NCI-H1694 treated with DMSO at 0.1 percent for 48 hours (cell line): ENCODE results near the gene DPY30.
A peak's percentile ranks its signal among the peaks of the same experiment; 100 is the strongest.
"Not testable (repeated sequence)": the region's sequence is repeated elsewhere in the genome, so short reads cannot be mapped to it uniquely, and the experiment has no call there.

Source experiments
- DNase-seq: peaks from one replicate; lab custom pipeline; 2025; lab: John Stamatoyannopoulos, UW

DPY30 gene

DNA sequence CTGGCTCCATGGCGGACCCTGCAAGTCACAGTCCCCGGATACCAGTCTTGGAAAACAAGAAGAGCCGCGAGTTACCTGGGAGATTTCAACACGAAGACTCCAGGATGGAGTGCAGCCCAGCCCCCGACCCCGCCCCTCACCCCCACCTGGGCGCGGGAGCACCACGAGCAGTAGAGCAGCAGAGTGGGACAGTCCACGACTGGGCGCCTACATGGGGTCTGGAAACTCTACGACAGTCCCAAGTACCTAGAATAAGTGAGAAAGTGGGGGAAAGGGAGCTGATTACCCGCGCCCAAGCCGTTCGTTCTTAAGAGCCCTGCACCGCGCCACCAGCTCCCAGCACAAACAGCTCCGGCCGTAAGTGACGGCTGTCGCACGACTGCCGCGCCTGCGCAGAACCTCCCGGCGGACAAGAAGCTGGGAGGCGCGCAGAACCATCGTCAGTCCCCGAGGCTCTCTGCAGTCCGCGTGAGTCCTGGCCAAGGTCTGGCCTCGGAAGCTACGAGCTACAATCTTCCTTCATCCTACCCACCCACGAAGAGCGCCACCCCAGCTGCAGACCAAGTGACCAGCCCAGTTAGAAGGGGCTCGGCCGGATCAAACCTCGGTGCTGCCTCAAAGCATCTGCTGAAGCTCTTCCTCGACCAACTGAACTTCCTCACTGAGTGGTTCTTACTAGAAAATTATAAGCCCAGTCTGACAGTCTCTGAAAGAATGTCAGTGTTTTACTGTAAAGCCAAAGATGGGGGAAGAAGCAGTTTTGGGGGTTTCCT lies at the start of gene DPY30:
DPY30 (minus strand) TSS at position 359 of the 773 bp plus-strand sequence; CDS start at position 10, 349 bp downstream.
- DNase-seq = peak; percentile 88

GRCh38 chr2:32074134-32074506 lies 34.5 kb upstream of the DPY30 start:
- no peak for DNase-seq

DNA sequence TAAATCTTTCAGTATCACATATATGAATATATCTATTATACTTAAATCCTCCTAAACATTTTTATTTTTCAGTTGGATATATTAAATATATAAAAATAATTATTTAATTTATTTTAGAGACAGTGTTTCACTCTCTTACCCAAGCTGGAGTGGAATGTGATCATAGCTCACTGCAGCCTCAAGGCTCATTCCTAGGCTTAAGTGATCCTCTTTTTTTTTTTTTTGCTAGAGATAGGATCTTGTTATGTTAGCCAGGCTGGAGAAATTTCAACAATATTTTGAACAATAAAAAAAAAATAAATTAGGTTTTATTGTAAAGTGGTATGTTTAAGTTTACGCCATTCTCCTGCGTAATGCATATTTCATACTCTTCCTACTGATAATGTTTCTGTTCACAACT lies 27.9 kb upstream of the DPY30 start:
- no peak for DNase-seq

DNA sequence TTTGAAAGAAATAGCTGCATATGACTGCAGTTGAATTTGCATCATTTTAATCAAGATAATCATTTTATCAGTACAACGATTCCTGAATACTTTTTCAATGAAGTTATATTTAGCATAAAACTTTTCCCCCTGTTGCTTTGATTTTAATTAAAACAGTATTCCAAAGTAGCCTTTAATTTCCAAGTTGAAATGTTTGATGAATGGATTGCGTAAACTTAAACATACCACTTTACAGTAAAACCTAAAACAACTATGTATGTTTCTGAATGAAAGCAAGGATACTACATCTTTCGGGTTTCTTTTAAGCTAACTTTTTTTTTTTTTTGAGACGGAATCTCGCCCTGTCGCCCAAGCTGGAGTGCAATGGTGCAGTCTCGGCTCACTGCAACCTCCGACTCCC lies 25.1 kb upstream of the DPY30 start:
- no peak for DNase-seq

DNA sequence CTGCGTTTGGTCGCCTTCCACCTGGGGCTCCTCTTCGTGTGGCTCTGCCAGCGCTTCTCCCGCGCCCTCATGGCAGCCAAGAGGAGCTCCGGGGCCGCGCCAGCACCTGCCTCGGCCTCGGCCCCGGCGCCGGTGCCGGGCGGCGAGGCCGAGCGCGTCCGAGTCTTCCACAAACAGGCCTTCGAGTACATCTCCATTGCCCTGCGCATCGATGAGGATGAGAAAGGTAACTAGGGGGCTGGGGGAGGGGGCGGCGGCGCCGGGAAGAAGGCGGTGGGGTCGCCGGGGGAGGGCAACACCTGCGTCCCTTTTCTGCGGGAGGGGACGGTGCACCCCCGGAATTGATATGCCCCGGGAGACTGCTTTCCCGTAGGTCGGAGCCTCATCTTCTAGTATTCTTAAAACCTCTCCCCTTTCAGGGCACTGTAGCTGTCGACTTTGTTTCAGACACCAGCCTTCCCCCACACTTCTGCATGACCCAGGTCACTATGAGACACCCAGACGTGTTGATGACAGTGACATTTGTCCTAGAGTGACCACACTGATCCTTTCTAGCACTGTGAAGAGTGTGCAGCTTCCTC lies 24.5 kb upstream of the DPY30 start:
- DNase-seq = no peak

DNA sequence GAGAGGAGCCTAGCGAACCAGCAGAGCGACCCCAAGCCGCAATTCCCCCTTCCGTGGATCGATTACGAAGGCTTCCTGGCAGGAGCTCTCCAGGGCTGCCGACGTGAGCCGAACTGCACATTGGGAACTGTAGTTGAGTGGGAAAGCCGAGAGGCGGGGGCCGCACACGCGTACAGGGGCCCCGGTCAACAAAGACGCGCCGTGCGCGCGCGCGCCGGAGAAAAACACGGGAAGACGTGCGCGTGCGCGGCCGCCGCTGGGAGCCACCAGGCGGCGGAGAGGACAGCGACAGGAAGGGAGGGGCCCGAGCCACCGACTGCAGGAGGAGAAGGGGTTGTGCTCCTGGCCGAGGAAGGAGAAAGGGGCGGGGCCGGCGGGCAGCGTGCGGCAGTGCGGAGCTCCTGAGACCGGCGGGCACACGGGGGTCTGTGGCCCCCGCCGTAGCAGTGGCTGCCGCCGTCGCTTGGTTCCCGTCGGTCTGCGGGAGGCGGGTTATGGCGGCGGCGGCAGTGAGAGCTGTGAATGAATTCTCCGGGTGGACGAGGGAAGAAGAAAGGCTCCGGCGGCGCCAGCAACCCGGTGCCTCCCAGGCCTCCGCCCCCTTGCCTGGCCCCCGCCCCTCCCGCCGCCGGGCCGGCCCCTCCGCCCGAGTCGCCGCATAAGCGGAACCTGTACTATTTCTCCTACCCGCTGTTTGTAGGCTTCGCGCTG lies 23.9 kb upstream of the DPY30 start, which contains the start of gene SPAST:
SPAST (plus strand) TSS at position 247 of the 711 bp plus-strand sequence; CDS start at position 523, 276 bp downstream.
- DNase-seq = peak; percentile 97

DNA sequence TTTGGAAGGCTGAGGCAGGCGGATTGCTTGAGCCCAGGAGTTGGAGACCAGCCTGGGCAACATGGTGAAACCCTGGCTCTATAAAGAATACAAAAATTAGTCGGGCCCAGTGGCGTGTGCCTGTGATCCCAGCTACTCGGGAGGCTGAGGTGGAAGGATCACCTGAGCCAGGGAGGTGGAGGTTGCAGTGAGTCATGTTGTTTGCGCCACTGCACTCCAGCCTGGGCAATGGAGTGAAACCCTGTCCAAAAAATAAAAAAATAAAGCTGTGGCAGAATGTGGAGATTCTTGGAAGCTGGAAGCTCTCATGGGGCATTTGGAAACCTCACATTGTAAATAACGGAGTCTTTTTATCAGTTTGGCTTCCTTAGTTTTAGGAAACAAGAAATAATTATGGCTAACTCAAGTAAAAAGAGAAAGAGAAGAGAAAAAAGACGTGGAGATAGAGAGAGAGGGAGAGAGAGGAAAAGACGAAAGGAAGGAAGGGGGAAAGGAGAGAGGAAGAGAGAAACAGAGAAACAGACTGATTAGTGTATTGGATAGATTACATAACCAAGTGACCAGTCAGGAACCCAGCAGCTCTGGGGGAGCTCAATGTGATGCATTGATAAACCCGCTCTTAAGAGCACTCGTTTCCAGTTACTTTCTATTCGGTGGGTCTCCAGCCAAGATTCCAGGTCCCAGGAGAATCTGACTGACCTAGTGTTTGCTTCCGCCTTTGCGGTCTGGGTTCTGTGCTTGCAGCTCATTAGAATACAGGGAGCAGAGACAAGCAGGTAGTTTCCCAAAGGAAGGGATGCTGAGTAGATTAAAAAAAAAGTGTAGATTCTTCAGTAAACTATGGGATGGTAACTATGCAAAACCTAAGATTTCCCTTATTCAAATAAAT lies 22.6 kb upstream of the DPY30 start:
- no peak for DNase-seq

GRCh38 chr2:32061430-32061829 lies 21.8 kb upstream of the DPY30 start:
- DNase-seq = no peak

- no peak for DNase-seq
Measured at GRCh38 chr2:32060266-32060665, 20.7 kb upstream of the DPY30 start.

DNA sequence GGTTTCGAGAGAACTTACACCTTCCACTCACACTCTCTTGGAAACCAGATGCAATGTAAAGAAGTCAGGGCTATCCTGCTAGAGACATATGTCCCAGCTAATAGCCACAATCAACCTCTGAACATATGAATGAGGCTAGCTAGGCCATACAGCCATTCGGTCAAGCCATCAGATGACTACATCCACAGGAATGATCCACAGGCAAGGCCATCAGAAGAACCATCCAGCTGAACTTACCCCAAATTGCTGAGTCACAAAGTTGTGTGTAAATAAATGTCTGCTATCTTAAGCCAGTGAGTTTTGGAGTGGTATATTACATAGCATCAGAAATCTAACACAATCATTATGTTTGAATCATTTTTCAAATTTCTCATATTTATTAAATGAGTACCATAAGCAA lies 18.5 kb upstream of the DPY30 start:
- no peak for DNase-seq

GRCh38 chr2:32054583-32054982 lies 15.0 kb upstream of the DPY30 start:
- not testable (repeated sequence) for DNase-seq

- no peak for DNase-seq
Measured at GRCh38 chr2:32051836-32052439, 12.3 kb upstream of the DPY30 start.

- DNase-seq = no peak
Measured at GRCh38 chr2:32043561-32043960, 4.0 kb upstream of the DPY30 start.

DNA sequence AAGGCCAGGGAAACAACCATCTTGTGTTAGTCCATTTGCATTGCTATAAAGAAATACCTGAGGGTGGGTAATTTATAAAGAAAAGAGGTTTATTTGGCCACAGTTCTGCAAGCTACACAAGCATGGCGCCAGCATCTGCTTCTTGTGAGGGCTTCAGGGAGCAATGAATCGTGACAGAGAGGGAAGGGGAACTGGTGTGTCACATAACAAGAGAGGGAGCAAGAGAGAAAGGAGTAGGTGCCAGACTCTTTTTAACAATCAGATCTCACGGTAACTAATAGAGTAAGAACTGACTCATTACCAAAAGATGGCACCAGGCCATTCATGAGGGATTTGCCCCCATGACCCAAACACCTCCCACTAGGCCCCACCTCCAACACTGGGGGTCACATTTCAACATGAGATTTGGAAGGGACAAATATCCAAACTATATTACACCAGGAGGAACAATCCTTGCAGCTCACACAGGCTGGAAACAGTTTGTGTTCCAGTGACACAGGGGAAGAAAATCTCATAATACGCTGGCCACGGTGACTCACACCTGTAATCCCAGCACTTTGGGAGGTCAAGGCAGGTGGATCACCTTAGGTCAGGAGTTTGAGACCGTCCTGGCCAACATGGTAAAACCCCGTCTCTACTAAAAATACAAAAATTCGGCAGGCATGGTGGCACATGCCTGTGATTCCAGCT lies 5.3 kb downstream of the DPY30 start:
- DNase-seq = not testable (repeated sequence)

DNA sequence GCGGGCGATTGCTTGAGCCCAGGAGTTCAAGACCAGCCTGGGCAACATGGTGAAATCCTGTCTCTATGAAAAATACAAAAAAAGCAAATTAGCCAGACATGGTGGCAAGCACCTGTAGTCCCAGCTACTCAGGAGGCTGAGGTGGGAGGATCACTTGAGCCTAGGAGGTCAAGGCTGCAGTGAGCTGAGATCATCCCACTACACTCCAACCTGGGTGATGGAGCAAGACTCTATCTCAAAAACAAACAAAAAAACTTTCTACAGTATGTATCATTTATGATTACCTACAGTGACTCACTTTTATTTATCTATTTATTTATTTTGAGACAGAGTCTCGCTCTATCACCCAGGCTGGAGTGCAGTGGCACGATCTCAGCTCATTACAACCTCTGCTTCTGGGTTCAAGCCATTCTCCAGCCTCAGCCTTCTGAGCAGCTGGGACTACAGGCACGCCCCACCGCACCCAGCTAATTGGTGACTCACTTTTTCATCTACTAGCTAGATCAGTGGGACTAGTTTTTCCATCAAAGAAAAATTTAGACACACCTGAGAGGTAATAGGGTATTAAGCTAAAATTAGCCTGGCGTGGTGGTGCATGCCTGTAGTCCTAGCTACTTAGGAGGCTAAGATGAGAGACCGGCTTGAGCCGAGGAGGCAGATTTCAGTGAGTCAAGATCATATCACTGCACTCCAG lies 20.7 kb downstream of the DPY30 start:
- peak; percentile 12 for DNase-seq

- no peak for DNase-seq
Measured at GRCh38 chr2:32012872-32013271, 26.7 kb downstream of the DPY30 start.

DNA sequence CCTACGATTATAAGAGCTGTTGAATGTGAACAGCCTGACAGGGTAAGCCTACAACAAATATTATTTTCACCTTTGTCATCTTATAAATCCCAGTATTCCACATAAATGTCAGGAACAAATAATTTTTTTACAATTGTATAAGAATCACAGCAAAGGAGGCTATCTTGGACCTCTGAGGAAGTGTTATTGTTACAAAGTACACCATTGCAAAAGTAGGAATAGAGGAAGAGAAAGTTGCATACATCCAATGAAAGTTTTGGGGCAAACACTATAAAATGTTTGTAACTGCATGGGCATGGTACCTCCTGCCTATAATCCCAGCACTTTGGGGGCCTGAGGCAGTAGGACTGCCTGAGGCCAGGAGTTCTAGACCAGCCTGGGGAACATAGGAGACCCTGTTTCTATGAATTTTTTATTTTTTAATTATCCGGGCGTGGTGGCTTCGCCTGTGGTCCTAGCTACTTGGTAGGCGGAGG lies 28.1 kb downstream of the DPY30 start:
- peak; percentile 20 for DNase-seq

- peak; percentile 93 for DNase-seq
Measured at GRCh38 chr2:32010670-32011484, 28.7 kb downstream of the DPY30 start, which contains the start of gene MEMO1. TSS of gene MEMO1 (minus strand) at chr2:32011008. CDS start at chr2:32010247, 761 bp downstream.

DNA sequence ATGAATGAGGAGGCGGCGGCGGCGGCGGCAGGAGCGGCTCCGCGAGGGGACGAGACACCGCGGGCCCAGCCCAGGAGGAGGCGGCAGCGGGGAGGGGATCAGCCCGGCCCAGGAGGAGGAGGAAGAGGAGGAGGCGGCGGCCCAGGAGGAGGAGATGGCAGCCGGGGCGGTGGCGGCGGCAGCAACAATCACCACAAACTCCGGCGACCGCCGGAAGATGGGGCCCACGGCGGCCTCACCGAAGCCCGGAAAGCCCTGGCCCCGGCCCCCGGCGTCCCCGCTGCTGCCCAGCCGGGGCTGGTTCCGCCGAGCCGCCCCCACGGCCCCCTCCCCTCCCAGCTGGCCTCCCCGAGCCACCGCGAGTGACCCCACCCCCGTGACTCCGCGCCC lies 29.3 kb downstream of the DPY30 start:
- DNase-seq = peak; percentile 24
